GM19452 (cell line): Measurements from ENCODE around the gene TRIM22.
"Not testable (repeated sequence)": the region's sequence is repeated elsewhere in the genome, so short reads cannot be mapped to it uniquely, and the experiment has no call there.

ENCODE experiments used
- ATAC-seq: cut with Tn5 transposase; IDR thresholded peaks from one replicate; pipeline ENCODE4 v1.9.1; 2021; ENCODE audit not compliant: unreplicated experiment

The TRIM22 gene

DNA sequence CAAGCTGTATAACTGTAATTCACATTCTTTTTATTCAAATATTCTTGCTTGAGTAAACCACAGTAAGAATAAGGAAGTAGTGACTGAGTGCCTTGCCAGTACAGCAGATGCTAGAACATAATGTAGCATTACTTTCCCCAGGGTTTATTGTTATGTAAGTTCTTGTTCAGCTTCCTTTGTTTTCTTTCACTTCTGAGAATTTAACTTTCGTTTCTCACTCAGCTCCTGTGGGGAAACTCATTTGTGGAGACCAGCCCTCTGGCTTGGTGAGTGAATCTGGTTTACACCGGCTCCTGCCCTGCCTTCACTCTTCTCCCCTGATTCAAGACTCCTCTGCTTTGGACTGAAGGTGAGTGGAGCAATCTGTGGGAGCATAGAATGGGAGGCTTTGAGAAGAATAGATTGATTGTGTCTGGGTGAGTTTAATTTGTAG is at the start of gene TRIM22:
Gene TRIM22, plus strand, starts transcription at position 240 of the 433 bp plus-strand sequence. CDS start 6,443 bp downstream, outside the sequence.
- ATAC-seq, result peak; percentile 73

GRCh38 chr11:5639953-5640352 is 49.6 kb upstream of the TRIM22 start:
- no peak for ATAC-seq

- no peak for ATAC-seq
Observed at GRCh38 chr11:5643585-5643984, 46.0 kb upstream of the TRIM22 start.

DNA sequence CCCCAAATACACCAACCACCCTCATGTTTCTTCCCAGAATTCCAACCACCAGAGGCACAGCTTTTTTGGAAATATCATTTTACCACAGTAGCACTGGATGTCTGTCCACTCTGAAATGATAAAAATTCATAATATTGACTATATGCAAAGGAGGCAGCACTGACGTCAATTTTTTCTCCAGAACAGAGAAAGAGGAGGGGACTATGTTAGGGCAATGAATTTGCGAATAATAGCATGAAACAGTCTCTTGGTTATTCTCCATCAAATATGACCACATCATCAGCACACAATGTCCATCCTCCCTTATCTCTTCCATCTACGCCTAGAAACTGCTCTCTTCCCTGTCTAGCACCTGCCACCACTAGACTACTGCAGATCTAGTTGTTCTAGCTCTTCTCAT is 43.5 kb upstream of the TRIM22 start:
- no peak for ATAC-seq

- no peak for ATAC-seq
Observed at GRCh38 chr11:5655474-5655873, 34.1 kb upstream of the TRIM22 start.

DNA sequence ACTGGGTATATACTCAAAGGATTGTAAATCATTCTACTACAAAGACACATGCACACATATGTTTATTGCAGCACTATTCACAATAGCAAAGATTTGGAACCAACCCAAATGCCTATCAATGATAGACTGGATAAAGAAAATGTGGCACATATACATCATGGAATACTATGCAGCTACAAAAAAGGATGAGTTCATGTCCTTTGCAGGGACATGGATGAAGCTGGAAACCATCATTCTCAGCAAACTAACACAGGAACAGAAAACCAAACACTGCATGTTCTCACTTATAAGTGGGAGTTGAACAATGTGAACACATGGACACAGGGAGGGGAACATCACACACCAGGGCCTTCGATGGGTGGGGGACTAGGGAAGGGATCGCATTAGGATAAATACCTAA is 32.6 kb upstream of the TRIM22 start:
- ATAC-seq, result not testable (repeated sequence)

GRCh38 chr11:5658318-5658717 is 31.3 kb upstream of the TRIM22 start:
- no peak for ATAC-seq

DNA sequence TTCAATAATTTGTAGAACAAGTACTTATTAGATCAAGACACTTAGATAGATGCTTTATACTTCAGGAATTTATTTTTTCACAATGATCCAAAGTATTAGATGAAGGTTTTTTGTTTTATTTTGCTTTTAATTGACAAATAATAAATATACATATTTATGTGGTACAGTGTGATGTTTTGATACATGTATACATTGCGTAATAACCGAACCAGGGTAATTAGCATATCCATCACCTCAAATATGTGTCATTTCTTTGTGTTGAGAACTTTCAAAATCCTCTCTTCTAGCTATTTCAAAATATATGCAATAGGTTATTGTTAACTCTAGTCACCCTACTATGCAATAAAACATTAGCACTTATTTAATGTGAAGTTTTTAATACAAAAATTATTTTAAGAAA is 26.1 kb upstream of the TRIM22 start:
- ATAC-seq, result no peak

GRCh38 chr11:5665051-5665570 is 24.5 kb upstream of the TRIM22 start:
- ATAC-seq, result no peak

DNA sequence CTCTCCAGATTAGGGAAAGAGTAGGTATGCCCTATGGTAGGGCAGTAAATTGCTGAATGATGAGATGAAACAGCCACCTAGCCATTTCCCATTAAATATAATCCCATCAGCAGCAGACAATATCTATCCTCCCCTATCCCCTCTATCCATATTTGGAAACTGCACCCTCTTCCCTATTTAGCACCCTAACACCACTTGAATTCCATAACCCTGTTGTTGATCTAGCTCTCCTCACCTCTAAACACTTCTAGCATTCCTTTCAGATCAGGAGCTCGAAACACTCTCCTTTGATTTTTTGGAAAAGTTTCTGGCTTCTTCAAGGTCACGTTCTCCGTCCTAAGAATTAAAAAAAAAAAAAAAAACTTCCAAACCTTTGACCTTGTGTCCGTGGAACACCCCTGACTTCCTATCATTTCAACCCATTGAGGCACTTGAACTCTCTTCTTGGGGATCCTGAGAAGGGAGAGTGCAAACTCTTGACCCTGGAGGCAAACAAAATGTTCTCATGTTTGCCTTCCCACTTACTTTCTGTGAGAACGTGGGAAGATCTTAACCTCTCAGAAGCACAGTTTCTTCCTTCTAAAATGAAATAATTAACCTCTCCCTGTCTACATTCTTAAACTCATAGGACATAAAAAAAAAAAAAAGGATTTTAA is 23.7 kb upstream of the TRIM22 start:
- no peak for ATAC-seq

DNA sequence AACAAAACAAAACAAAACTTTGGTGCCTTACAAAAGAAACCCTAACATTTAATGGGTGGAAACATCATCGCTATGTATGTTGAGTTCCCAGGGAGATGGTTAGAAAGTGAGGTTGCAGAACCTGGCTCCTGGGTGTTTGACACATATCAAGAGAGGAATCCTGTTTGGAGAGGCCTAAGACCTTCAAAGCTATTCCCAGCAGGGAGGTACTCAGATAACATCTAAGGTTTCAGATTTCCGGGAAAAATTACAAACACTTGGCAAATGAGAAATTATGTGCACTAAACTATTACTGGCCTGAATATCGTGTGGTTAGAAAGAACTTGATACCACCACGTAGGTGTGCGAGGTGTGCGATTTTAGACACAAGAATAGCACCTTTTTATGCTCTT is 23.2 kb upstream of the TRIM22 start:
- no peak for ATAC-seq

- ATAC-seq, result no peak
Observed at GRCh38 chr11:5671831-5672230, 17.8 kb upstream of the TRIM22 start.

DNA sequence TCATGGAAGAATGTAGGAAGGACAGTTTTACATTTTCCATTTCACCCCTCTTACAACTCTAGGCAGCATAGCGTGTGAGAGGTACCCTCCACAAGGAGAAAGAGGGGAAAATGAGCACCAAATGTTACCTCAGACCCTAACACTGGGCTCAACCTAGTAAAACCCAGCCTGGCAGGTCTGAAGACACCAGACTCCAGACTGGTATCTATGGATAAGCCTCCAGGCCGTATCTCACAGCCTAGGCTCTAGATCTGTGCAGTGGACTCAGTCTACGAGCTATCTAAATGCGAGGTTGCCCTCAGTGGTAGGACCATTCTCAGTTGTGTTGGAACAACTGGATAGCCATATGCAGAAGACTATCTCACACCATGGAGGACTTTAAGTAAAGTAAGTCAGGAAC is 15.2 kb upstream of the TRIM22 start:
- ATAC-seq, result no peak

DNA sequence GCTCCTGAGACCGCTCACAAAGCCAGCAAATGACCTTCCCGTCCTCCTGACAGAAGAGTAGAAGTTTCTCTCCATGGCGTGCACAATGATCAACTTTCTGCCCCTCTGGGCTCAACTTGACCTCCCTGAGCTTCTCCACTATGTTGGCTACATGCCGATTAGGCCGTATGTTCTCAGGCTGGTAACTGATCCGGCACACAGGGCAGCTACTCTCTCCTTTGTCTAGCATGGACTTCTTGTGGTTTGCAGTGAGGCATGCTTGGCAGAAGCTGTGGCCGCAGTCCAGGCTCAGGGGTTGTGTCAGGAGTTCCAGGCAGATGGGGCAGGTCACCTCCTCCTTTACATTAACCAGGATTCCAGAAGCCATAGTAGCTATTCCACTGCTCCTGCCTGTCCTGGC is 9.8 kb upstream of the TRIM22 start:
- no peak for ATAC-seq

DNA sequence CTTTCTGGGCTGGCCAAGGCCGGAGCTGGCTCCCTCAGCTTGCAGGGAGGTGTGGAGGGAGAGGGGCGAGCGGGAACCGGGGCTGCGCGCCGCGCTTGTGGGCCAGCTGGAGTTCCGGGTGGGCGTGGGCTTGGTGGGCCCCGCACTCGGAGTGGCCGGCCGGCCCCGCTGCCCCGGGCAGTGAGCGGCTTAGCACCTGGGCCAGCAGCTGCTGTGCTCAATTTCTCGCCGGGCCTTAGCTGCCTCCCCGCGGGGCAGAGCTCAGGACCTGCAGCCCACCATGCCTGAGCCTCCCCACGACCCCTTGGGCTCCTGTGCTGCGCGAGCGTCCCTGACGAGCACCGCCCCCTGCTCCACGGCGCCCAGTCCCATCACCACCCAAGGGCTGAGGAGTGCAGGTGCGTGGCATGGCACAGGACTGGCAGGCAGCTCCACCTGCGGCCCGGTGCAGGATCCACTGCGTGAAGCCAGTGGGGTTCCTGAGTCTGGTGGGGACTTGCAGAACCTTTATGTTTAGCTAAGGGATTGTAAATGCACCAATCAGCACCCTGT is 6.6 kb upstream of the TRIM22 start:
- not testable (repeated sequence) for ATAC-seq

DNA sequence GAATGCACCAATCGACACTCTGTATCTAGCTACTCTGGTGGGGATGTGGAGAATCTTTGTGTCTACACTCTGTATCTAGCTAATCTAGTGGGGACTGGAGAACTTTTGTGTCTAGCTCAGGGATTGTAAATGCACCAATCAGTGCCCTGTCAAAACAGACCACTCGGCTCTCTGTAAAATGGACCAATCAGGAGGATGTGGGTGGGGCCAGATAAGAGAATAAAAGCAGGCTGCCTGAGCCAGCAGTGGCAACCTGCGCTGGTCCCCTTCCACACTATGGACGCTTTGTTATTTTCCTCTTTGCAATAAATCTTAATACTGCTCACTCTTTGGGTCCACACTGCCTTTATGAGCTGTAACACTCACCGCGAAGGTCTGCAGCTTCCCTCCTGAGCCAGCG is 6.0 kb upstream of the TRIM22 start:
- ATAC-seq, result not testable (repeated sequence)

GRCh38 chr11:5684036-5684645 is 5.4 kb upstream of the TRIM22 start:
- ATAC-seq, result peak; percentile 9

GRCh38 chr11:5684646-5685362 is 4.8 kb upstream of the TRIM22 start, which contains the start of gene TRIM5:
TRIM5 (minus strand) TSS chr11:5685074; CDS start chr11:5680177, 4,897 bp downstream.
- ATAC-seq, result peak; percentile 67

DNA sequence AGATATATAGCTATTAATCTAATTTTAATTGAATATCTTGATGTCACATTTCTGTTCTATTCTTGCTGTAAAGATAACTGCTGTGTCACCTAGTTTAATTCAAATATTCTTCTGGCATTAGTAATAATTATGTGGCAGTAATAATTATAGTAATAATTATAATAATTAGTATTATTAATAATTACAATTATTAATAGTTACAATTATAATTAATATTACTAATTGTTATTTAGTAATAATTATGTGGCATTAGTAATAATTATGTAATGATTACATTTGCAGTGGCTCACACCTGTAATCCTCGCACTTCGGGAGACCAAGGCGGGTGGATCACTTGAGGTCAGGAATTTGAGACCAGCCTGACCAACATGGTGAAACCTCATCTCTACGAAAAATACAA is 3.2 kb upstream of the TRIM22 start:
- no peak for ATAC-seq

DNA sequence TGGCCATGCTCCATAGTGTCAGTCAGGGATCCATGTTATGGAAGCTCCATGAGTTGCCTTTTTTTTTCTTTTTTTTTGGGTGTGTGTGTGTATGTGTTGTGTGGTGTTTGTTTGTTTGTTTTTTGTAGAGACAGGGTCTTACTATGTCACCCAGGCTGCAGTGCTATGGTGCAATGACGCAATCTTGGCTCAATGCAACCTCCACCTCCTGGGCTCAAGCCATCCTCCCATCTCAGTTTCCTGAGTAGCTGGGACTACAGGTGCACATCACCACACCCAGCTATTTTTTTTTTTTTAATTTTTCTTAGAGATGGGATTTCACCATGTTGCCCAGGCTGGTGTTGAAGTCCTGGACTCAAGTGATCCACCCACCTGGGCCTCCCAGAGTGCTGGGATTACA is 1.1 kb upstream of the TRIM22 start:
- no peak for ATAC-seq

GRCh38 chr11:5690216-5690615 is 626 bp downstream of the TRIM22 start:
- ATAC-seq, result no peak

GRCh38 chr11:5690736-5691135 is 1.1 kb downstream of the TRIM22 start:
- ATAC-seq, result no peak
